Jurkat, Clone E6-1 (cell line): ENCODE data around the gene TFEB.

ENCODE experiments used
- DNase-seq: peaks from one replicate; pipeline ENCODE4 v3.0.0-alpha.2; 2011; ENCODE audit warnings: low read depth, low spot score
- H3K4me3 ChIP-seq: 2 replicates; pipeline ENCODE4 v1.5.1; 2011; ENCODE audit warnings: mild to moderate bottlenecking, low read length, control low read depth, moderate library complexity

The TFEB gene

DNA sequence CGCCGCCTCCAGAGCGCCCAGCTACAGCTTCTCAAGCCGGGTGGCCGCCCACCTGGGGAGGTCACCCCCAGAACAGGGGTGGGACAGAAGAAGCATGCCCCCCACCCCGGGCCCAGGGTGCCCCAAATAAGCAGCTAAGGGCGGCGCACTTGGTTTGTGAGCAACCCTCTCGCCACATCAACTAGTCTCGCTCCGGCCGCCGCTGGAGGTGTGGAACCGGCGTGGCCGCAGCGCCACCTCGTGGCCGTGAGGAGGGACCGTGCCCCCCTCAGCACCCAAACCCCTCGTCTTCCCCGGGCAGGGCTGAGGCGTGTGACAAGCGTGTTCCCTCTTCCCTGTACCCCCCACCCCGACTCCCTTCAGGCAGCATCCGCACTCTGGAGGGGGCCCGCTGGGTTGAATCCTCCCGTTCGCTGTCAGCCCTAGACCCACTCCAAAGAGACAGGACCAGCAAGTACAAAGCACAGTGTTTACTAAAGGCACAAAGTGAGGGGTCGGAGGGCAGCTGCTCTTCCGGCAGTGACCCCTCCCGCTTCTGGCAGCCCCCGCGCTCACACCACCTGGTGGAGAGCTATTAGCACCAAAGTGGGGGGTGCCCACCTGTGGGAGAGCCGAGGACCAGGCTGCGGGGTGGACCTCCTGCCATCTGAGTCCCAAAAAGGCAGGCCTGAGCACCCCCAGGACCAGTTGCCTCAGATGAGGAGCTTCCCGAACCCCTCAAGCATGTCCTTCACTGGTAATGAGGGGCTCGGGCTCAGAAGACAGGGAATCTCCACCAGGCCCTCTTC is 51.7 kb downstream of the TFEB start:
- peak; percentile 48 for DNase-seq
- H3K4me3 ChIP-seq, result no peak overlapping the region

DNA sequence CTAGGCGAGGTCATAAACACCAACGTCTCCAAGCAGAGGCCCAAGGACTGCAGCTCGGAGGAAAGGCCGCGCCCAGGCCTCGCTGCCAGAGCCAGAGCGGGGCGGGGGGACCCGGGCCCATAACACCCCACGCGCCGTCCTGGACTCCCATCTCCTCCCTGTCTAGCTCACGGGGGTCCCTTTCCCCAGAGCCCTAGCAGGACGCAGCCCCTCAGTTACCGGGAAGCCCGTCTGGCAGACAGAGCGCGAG is 52.2 kb downstream of the TFEB start:
- DNase-seq, result no peak
- no peak overlapping the region for H3K4me3 ChIP-seq

DNA sequence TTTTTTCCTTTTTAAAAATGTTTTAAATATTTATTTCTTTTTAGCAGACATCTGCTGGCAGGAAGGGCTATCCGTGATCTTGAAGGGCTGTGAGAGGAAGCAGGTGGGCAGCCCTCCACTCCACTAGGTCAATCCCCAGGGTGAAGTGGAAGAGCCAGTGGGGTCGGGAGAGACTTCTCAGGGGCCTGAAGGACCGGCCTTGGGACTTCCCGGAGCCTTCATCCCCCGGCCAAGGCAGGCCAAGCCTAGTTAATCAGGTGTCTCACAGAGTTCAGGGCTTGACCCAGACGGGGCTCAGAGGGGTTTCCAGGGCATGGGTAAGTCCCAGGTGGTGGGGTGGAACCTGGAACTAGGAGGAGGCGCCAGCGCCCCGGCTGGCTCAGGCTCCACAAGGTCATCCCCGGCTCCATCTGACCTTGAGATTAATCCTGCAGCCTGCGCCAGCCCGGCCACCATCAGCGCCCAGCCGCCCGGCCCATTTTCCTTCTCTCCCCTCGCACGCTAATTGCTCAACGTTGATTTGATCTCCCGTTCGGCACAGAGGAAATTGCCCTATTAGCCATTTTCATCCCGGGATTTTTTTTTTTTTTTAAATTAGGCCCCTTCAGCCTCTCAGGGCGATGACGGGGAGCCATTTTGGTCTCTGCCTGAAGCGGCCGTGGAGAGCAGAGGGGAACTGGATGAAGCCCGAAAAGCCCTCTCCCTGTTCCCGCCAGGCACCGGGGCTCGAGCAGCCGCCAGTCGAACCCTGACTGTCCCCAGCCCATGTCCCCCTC is 52.7 kb downstream of the TFEB start:
- no peak for DNase-seq
- H3K4me3 ChIP-seq, result no peak overlapping the region

DNA sequence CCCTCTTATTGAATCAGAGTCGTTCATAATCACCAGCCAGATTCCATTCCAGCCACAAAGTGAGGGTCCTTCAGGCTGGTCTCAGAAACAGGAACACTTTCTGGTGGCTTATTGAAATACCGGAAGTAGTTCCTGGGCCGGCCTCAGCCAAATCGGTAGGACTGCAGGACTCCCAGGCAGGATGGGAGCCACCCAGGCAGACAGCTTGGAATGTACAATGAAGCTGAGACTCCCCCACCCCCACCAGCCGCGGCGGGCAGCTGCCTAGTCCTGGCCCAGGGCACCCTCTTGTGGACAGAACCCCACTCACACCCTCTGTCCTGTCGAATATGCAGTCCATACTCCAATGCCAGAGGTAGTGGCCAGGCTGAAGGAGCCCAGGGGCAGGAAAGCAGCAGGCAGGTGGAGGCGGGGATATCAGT is 53.3 kb downstream of the TFEB start:
- no peak overlapping the region for H3K4me3 ChIP-seq
- DNase-seq, result peak; percentile 67

DNA sequence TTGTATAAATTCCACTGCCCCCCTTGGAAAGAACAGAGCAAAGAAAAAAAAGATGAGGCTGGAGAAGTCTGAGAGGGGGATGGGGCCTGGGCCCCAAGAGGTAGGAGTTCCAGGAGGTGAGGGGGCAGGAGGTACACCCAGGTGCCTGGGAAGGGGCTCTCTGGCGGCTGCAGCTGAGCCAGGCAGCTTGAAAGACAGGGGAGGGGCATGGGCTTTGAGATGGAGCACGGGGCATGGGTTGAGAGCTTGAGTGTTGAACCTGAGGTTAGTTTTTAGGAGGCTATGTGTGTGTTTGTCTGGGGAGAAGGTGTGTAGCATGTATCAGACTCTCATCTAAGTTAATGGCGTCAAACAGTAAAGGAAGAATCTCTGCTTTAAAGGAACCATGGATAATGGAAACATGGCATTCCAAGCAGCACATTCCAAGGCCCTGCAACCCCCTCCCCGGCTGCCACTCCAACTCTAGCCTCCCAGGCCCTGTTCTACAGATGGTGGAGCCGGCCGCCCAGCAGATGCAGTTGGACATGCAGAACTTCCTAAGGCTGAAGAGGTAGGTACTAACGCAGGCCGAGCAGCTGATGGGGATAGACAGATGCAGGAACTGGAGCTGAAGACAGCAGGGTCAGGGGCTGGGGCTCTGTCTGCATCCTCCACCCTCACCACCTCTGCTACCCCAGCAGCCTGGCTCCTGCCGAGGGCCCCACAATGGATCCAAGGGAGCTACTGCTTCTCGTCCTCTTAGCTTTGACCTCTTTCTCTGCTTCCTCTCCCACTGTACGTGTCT is 55.0 kb downstream of the TFEB start:
- no peak overlapping the region for H3K4me3 ChIP-seq
- no peak for DNase-seq

DNA sequence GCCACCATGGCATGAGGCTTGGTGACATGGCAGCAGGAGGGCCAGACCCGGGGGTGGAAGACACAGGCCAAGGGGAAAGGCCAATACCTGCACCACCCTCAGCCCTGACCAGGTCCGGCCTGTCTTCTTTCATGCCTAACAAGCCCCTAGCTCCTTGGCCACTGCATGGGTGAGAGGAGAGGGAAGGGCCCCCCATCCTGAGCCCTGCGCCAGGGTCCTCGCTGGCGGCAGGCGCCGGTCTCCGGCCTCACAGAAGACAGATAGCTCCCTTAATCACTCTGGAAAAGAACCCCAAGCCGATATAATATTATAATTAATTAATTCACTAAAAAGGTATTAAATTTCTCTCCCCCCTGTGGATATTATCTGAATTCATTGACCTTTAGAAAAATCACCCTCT is 55.7 kb downstream of the TFEB start:
- H3K4me3 ChIP-seq, result no peak overlapping the region
- no peak for DNase-seq

DNA sequence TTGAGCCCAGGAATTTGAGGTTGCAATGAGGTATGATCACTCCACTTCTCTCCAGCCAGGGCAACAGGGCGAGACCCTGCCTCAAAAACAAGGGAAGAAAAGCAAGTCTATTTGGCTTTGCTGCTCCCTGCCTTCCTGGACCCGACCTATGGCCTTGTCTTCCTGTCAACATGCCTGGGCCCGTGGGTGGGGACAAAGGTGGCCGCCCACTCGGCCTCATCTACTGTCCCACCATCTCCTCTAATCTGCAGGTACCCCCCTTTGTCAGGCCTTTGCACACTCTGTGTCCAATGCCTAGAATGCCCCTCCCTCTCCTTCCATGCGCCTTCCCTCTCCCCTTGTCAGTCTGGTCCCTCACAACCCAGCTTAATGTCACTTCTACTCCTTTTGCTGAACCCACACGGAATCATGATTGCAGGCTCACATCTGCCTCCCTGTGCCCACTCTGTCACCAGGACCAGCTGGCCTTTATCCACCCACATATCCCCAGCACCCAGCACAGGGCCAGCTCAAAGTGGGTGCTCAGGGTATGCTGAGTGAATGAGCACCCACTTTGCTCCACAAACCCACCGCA is 56.8 kb downstream of the TFEB start:
- no peak for DNase-seq
- no peak overlapping the region for H3K4me3 ChIP-seq

DNA sequence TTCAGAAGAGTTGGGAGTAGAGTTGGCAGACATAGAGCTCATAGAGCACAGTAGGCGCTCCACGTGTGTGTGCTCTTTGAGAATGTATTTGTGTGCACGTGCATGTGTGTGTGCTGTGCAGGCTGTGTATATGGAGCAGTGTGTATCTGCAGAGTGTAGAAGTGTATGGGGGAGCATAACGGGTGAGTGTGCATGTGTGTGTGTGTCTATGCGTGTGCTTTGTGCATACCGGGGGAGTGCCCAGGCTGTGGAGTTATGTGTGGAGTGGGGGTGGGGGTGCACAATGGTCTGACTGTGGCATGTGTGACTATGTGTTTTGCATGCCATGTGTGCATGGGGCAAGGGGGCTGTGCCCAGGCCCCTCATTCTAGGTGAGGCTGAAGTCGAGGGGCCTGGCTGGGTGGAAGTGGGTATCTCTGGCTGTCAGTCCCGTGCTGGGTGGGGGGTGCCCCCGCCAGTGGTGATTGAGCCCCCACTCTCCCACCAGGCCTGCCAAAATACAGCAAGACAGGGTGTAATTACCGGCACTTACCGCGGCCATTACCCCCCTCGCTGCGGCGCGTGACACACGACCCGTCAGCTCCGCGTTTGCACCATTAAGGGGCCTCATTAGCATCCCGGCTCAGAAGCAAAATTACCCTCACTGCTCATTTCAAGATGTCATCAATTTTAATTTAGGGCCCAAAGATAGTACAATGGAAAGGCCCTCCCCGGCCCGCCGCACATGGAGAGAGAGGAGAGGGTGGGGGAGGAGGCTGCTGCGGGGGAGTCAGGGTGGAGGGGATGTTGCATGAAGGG is 58.1 kb downstream of the TFEB start:
- H3K4me3 ChIP-seq, result no peak overlapping the region
- DNase-seq, result no peak

DNA sequence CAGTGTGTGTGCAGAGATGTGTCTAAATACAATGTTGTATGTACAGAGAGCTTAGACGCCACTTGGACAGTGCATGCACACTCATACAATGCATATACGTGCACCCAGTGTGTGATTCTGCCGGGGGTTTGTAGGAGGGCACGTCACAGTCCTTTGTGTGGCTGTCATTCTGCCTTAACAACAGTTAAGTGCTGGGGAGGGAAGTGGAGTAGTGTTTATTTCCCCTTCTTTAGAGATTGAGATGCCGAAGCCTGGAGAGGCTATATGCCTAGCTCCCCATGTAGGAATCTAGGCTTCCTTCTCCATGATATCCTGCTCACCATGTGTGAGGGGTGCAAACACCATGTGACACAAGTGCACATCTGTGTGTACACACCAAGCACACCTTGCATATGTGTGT is 59.0 kb downstream of the TFEB start:
- no peak for DNase-seq
- no peak overlapping the region for H3K4me3 ChIP-seq

DNA sequence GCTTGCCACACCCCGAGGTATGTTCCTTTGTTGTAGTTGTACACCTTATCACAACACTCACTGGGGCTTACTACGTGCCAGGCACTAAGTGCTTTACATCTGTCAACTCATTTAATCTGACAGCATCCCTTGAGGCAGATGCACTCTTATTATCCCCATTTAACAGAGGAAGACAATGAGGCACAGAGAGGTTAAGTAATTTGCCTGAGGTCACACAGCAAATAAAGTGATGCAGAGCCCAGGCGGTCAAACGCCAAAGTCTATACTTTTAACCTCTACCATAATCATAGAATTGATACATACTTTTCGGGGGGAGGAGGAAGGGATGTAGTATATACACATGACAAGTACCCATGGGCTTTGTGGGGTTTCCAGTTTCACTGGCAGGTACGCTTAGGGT is 59.4 kb downstream of the TFEB start:
- DNase-seq, result no peak
- no peak overlapping the region for H3K4me3 ChIP-seq

DNA sequence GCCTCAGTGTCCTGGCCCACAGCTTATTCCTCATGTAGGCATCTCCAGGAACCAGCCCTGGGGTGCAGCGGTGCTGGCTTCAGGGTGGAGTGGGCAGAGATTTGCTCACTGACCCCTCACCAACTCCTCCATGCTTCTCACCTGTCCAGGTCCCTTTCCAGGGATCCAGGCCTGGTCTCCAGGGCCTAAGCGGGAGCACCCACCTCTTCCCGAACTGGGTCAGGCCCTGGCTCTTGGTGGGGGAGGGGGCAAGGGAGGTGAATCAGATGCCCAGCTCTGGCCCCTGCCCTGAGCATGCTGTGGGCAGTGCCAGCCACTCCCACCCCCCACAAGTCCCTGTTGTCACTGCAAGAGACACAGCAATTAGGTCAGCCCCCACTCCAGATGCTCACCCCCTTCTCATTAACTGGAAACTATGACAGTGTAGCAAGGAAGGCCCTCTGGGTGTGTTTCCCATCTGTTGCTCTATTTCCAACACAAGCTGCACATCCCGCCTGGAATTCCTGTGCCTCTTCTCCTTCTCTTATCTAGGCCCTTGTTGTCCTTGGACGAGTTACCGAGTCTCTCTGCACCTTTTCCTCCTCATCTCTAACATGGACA is 60.1 kb downstream of the TFEB start:
- no peak for DNase-seq
- no peak overlapping the region for H3K4me3 ChIP-seq

DNA sequence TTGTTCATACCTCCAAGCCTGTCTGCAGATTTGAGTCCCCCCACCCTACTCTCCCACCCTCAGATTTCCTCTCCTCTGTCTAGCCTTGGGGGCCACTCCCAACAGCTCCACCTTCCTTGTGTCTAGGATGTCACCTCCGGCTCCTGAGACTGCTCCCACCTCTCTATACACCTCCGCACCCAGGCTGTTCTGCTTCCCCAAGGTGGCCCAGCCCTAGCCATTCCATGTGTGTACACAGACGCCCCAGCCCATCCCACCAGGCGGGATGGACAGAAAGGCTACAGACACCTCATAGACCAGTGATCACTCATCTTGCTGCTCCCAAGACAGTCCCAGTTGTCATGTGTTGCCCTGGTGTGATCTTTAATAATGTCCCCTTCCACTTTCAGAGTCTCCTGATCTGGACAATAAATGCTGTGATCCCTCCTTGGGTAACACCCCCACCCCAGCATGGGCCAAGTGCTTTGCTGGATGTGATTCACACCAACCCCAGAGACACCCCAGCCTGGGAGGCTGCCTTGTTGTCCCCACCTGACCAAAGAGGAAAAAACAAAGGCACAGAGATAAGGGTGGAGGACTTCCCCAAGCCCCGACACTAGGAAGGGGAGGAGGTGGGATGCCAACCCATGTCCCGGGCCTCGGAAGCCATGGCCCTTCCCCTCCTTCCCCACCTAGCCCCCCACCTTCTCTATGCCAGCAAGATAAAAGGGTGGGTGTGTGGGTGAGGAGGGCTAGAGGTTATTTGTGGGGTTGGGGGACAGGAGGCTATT is 61.0 kb downstream of the TFEB start:
- no peak for DNase-seq
- H3K4me3 ChIP-seq, result no peak overlapping the region

DNA sequence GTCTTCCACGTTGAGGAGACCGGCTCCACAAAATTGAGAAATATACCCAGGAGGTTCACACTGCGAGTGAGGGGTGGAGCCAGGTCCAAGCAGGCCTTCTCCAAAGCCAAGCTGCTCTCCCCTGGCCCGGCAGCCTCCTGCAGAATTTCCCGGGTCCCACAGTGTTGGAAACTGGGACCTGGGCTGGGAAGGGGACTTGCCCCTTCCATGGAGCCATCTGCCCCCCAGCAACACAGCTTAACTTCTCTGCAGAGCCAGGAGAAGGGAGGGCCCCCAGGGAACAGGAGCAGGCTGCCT is 61.8 kb downstream of the TFEB start:
- no peak for DNase-seq
- no peak overlapping the region for H3K4me3 ChIP-seq

DNA sequence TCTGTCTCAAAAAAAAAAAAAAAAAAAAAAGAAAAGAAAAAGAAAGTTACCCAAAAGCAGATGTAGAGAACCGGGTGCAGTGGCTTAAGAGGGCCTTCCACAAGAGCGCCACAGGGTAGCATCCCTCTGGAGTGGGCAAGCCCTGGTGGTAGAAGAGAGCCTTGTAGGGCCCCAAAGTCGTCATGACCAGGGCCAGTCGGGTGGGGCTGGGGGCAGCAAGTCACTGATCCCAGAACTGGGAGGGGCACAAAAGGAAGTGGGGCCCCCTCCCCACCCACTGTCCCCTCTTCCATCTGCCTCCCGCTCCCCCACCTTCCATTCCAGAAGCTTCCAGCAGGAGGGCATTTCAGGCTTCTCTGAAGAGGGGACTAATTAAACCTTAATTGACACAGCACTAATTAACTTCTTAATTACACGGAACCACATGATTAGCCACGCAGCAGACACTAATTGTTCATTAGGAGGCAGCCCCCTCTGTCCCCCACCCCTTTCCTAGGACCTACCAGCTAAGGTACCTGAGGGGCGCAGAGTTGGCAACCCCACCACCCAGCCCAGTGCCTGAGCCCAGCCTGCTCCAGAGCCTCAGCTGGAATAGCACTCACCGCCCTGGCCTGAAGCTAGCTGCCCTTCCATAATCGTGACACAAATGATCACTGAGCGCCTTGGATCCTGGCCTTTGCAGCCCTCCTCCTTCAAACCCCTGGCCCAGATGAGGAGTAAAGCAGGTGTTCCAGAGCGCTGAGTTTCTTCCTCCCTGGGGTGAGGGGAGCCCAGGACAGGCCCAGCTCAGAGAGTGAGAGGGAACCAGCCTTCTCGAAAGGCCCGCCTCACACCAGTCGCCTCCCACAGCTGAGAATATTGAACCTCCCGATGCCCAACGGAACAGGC is 62.3 kb downstream of the TFEB start:
- H3K4me3 ChIP-seq, result no peak overlapping the region
- no peak for DNase-seq

DNA sequence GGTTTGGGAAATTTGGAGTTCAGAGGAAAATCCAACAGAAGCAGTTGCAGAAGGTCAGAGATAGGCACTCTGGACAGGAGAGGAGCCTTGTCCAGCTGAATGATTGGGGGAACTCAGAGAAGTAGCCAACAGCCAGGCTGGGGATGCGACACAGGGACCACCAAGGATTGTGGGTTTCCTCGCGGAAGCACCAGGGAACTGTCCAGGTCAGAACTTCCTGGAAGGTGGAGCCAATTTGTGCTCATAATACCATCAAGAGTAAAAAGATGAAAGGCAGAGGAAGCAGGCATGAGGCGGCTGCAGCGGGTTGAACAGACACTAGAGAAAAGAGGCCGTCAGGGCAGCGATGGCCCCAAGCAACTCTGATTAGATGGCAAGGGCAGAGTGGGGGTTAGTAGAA is 63.4 kb downstream of the TFEB start:
- no peak overlapping the region for H3K4me3 ChIP-seq
- DNase-seq, result no peak

DNA sequence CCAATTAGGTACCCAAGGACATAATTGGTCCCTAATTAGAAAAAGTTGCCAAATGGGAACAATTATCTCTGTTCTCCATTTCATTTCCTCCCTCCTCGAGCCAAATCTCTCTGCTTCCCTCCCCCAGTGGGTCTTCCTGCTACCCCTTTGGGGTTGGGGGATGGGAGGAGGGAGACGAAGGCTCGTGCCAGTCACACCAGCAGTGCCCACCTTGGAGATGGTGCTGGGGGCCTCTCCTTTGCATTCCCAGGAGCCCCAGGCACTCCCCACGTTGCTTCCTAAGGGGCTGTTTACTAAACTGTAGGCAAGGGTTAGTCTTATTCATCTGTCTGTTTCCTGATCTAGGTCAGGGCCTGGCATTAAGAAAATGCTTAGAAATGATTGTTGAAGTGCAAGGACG is 64.0 kb downstream of the TFEB start:
- no peak overlapping the region for H3K4me3 ChIP-seq
- DNase-seq, result no peak

DNA sequence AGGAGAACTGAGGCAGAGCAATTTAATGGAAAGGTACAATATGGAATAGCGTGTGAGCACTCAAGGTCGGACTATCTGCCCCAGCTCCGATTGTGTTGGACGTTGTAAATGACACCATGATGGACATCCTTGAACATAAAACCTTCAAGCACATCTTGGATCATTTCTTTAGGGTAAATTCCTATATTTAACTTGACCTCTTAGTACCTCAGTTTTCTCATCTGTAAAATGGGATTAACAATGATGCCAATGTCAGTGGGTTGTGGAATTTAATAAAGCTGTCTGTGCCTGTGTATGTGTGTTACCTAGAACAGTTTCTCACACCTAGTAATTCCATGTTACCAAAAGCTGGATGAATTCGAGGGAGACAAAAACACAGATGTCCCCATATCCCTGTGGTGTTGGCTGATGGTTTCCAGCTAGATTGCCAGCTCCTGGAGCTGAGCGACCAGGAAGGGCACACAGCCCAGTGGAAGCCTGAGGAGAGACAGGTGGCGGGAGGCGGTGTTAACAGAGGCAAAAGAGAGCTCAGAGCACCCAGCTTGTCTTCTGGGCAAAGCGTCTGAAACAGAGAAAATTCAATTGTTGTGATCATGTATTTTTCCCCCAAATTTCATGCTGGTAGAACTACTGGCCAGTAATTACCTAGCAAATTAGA is 64.6 kb downstream of the TFEB start:
- no peak for DNase-seq
- H3K4me3 ChIP-seq, result no peak overlapping the region
